ENCODE measurements around the gene STAU1. TPM values are rescaled to one million over a fixed set of nuclear protein-coding genes. Genes with fewer than 3 reads are reported as not detected.
A peak's percentile ranks its signal among the peaks of the same experiment; 100 is the strongest.
"Not testable (repeated sequence)": the region's sequence is repeated elsewhere in the genome, so short reads cannot be mapped to it uniquely, and the experiment has no call there.

STAU1 gene
- total RNA-seq, 1 donor from 2014 or later = 58.6 TPM

GRCh38 chr20:49140411-49140810 lies 47.7 kb downstream of the STAU1 start:
- no peak for TF ChIP-seq CTCF (conservative IDR thresholded peaks at IDR 0.05; ENCODE audit: low read depth, low read length)
- no peak for DNase-seq (ENCODE audit: low read depth)
- H3K4me3 ChIP-seq (ENCODE audit: low read depth, low read length) = no peak overlapping the region

GRCh38 chr20:49138431-49138830 lies 49.7 kb downstream of the STAU1 start:
- no peak overlapping the region for H3K4me3 ChIP-seq (ENCODE audit: low read depth, low read length)
- no peak for TF ChIP-seq CTCF (conservative IDR thresholded peaks at IDR 0.05; ENCODE audit: low read depth, low read length)
- no peak for DNase-seq (ENCODE audit: low read depth)

GRCh38 chr20:49136817-49137571 lies 51.1 kb downstream of the STAU1 start:
- no peak for TF ChIP-seq CTCF (conservative IDR thresholded peaks at IDR 0.05; ENCODE audit: low read depth, low read length)
- DNase-seq (ENCODE audit: low read depth) = no peak
- no peak overlapping the region for H3K4me3 ChIP-seq (ENCODE audit: low read depth, low read length)

DNA sequence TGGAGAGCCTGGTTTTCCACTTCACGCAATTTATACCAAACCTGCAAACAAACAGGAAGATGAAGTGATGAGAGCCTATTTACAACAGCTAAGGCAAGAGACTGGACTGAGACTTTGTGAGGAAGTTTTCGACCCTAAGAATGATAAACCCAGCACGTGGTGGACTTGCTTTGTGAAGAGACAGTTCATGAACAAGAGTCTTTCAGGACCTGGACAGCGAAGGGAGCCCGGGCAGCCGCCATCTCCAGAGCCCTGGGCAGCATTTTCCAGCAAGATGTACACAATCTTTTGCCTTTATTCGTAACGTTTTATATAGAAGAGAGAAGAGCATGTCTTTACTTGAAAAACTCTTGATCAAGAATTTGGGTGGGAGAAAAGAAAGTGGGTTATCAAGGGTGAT lies 53.3 kb downstream of the STAU1 start:
- not testable (repeated sequence) for H3K4me3 ChIP-seq (ENCODE audit: low read depth, low read length); DNase-seq (ENCODE audit: low read depth)

GRCh38 chr20:49133571-49133970 lies 54.6 kb downstream of the STAU1 start:
- H3K4me3 ChIP-seq (ENCODE audit: low read depth, low read length) = no peak overlapping the region
- no peak for TF ChIP-seq CTCF (conservative IDR thresholded peaks at IDR 0.05; ENCODE audit: low read depth, low read length)
- no peak for DNase-seq (ENCODE audit: low read depth)

GRCh38 chr20:49132995-49133478 lies 55.1 kb downstream of the STAU1 start:
- no peak overlapping the region for H3K4me3 ChIP-seq (ENCODE audit: low read depth, low read length)
- DNase-seq (ENCODE audit: low read depth) = peak; percentile 25
- TF ChIP-seq CTCF (conservative IDR thresholded peaks at IDR 0.05; ENCODE audit: low read depth, low read length) = peak; percentile 67

GRCh38 chr20:49123982-49124381 lies 64.2 kb downstream of the STAU1 start:
- no peak overlapping the region for H3K4me3 ChIP-seq (ENCODE audit: low read depth, low read length)
- no peak for TF ChIP-seq CTCF (conservative IDR thresholded peaks at IDR 0.05; ENCODE audit: low read depth, low read length)
- DNase-seq (ENCODE audit: low read depth) = no peak
